ENCODE data around the gene DISC1.

The DISC1 gene

GRCh38 chr1:231976231-231976630, 349.6 kb downstream of the DISC1 start:
- TF ChIP-seq SPI1 (IDR thresholded peaks at IDR 0.05; ENCODE audit: low read depth, low read length) (no peak), POLR2A (IDR thresholded peaks at IDR 0.05; ENCODE audit: low read depth, low read length) (no peak), POLR2AphosphoS5 (IDR thresholded peaks at IDR 0.05; ENCODE audit: low read depth, low read length) (no peak), TAF1 (IDR thresholded peaks at IDR 0.05; ENCODE audit: low read depth, low read length) (no peak), POU2F2 (IDR thresholded peaks at IDR 0.05; ENCODE audit: low read depth, low read length) (no peak), PAX5 (IDR thresholded peaks at IDR 0.05; ENCODE audit: insufficient read depth, low read length, severe bottlenecking) (no peak)
- DNase-seq (ENCODE audit: insufficient read length, low spot score) (no peak), FAIRE-seq (no peak)

- FAIRE-seq, result no peak
- TF ChIP-seq POLR2AphosphoS5 (IDR thresholded peaks at IDR 0.05; ENCODE audit: low read depth, low read length) (no peak), TAF1 (IDR thresholded peaks at IDR 0.05; ENCODE audit: low read depth, low read length) (no peak), PAX5 (IDR thresholded peaks at IDR 0.05; ENCODE audit: insufficient read depth, low read length, severe bottlenecking) (no peak), POU2F2 (IDR thresholded peaks at IDR 0.05; ENCODE audit: low read depth, low read length) (no peak), SPI1 (IDR thresholded peaks at IDR 0.05; ENCODE audit: low read depth, low read length) (no peak), POLR2A (IDR thresholded peaks at IDR 0.05; ENCODE audit: low read depth, low read length) (no peak)
- no peak for DNase-seq (ENCODE audit: insufficient read length, low spot score)
Observed at GRCh38 chr1:231981675-231982074, 355.1 kb downstream of the DISC1 start.

- no peak for TF ChIP-seq POLR2AphosphoS5 (IDR thresholded peaks at IDR 0.05; ENCODE audit: low read depth, low read length)
- TF ChIP-seq PAX5 (IDR thresholded peaks at IDR 0.05; ENCODE audit: insufficient read depth, low read length, severe bottlenecking), result no peak
- TF ChIP-seq POLR2A (IDR thresholded peaks at IDR 0.05; ENCODE audit: low read depth, low read length), result no peak
- TF ChIP-seq TAF1 (IDR thresholded peaks at IDR 0.05; ENCODE audit: low read depth, low read length), result no peak
- no peak for FAIRE-seq
- no peak for DNase-seq (ENCODE audit: insufficient read length, low spot score)
Observed at GRCh38 chr1:231982871-231983587, 356.4 kb downstream of the DISC1 start.

GRCh38 chr1:231983588-231984193, 357.1 kb downstream of the DISC1 start:
- TF ChIP-seq TAF1 (IDR thresholded peaks at IDR 0.05; ENCODE audit: low read depth, low read length) (no peak), POLR2A (IDR thresholded peaks at IDR 0.05; ENCODE audit: low read depth, low read length) (no peak), POLR2AphosphoS5 (IDR thresholded peaks at IDR 0.05; ENCODE audit: low read depth, low read length) (no peak), PAX5 (IDR thresholded peaks at IDR 0.05; ENCODE audit: insufficient read depth, low read length, severe bottlenecking) (no peak), POU2F2 (IDR thresholded peaks at IDR 0.05; ENCODE audit: low read depth, low read length) (no peak), SPI1 (IDR thresholded peaks at IDR 0.05; ENCODE audit: low read depth, low read length) (no peak)
- FAIRE-seq (no peak), DNase-seq (ENCODE audit: insufficient read length, low spot score) (no peak)

GRCh38 chr1:231985296-231986023, 358.9 kb downstream of the DISC1 start:
- DNase-seq (ENCODE audit: insufficient read length, low spot score) (no peak), FAIRE-seq (no peak)
- TF ChIP-seq PAX5 (IDR thresholded peaks at IDR 0.05; ENCODE audit: insufficient read depth, low read length, severe bottlenecking), result no peak
- no peak for TF ChIP-seq TAF1 (IDR thresholded peaks at IDR 0.05; ENCODE audit: low read depth, low read length)
- no peak for TF ChIP-seq SPI1 (IDR thresholded peaks at IDR 0.05; ENCODE audit: low read depth, low read length)
- TF ChIP-seq POU2F2 (IDR thresholded peaks at IDR 0.05; ENCODE audit: low read depth, low read length), result no peak
- no peak for TF ChIP-seq POLR2AphosphoS5 (IDR thresholded peaks at IDR 0.05; ENCODE audit: low read depth, low read length)
- no peak for TF ChIP-seq POLR2A (IDR thresholded peaks at IDR 0.05; ENCODE audit: low read depth, low read length)

- DNase-seq (ENCODE audit: insufficient read length, low spot score) (no peak), FAIRE-seq (no peak)
Observed at GRCh38 chr1:231986631-231987336, 360.2 kb downstream of the DISC1 start.

GRCh38 chr1:231990388-231990787, 363.8 kb downstream of the DISC1 start:
- FAIRE-seq (no peak), DNase-seq (ENCODE audit: insufficient read length, low spot score) (no peak)
- TF ChIP-seq POLR2A (IDR thresholded peaks at IDR 0.05; ENCODE audit: low read depth, low read length), result no peak
- TF ChIP-seq POU2F2 (IDR thresholded peaks at IDR 0.05; ENCODE audit: low read depth, low read length), result no peak
- no peak for TF ChIP-seq SPI1 (IDR thresholded peaks at IDR 0.05; ENCODE audit: low read depth, low read length)
- TF ChIP-seq POLR2AphosphoS5 (IDR thresholded peaks at IDR 0.05; ENCODE audit: low read depth, low read length), result no peak
- TF ChIP-seq TAF1 (IDR thresholded peaks at IDR 0.05; ENCODE audit: low read depth, low read length), result no peak
- no peak for TF ChIP-seq PAX5 (IDR thresholded peaks at IDR 0.05; ENCODE audit: insufficient read depth, low read length, severe bottlenecking)

More at GRCh38 chr1:231986631-231987336, 360.2 kb downstream of the DISC1 start:
- TF ChIP-seq SPI1 (IDR thresholded peaks at IDR 0.05; ENCODE audit: low read depth, low read length), result no peak
- TF ChIP-seq POLR2AphosphoS5 (IDR thresholded peaks at IDR 0.05; ENCODE audit: low read depth, low read length), result no peak
- no peak for TF ChIP-seq TAF1 (IDR thresholded peaks at IDR 0.05; ENCODE audit: low read depth, low read length)
- no peak for TF ChIP-seq PAX5 (IDR thresholded peaks at IDR 0.05; ENCODE audit: insufficient read depth, low read length, severe bottlenecking)
- no peak for TF ChIP-seq POLR2A (IDR thresholded peaks at IDR 0.05; ENCODE audit: low read depth, low read length)
- TF ChIP-seq POU2F2 (IDR thresholded peaks at IDR 0.05; ENCODE audit: low read depth, low read length), result no peak

- TF ChIP-seq POLR2A (IDR thresholded peaks at IDR 0.05; ENCODE audit: low read depth, low read length), result no peak
- TF ChIP-seq SPI1 (IDR thresholded peaks at IDR 0.05; ENCODE audit: low read depth, low read length), result no peak
- TF ChIP-seq PAX5 (IDR thresholded peaks at IDR 0.05; ENCODE audit: insufficient read depth, low read length, severe bottlenecking), result no peak
- TF ChIP-seq TAF1 (IDR thresholded peaks at IDR 0.05; ENCODE audit: low read depth, low read length), result no peak
- TF ChIP-seq POU2F2 (IDR thresholded peaks at IDR 0.05; ENCODE audit: low read depth, low read length), result no peak
- TF ChIP-seq POLR2AphosphoS5 (IDR thresholded peaks at IDR 0.05; ENCODE audit: low read depth, low read length), result no peak
Observed at GRCh38 chr1:231991231-231991630, 364.6 kb downstream of the DISC1 start.

More at GRCh38 chr1:231991231-231991630, 364.6 kb downstream of the DISC1 start:
- DNase-seq (ENCODE audit: insufficient read length, low spot score), result no peak
- no peak for FAIRE-seq

All from GM12891 (cell line).